Upper lobe of left lung (tissue), 6 donors: ENCODE measurements around the gene TSC22D1. TPM values are rescaled to one million over a fixed set of nuclear protein-coding genes. Genes with fewer than 3 reads are reported as not detected.

ENCODE experiments used
- ATAC-seq, 2 donors: fragments of 200-7000 bp; cut with Tn5 transposase; one replicate each; pipeline ENCODE4 v1.9.1; 2022; ENCODE audit warnings: mild to moderate bottlenecking in 2 of 2, moderate library complexity in 2 of 2; ENCODE audit not compliant: low FRiP score in 2 of 2
- DNase-seq, 2 donors: peaks; one replicate each; pipeline ENCODE4 v3.0.0-alpha.2; 2019 to 2020
- H3K27ac ChIP-seq, 4 donors: fragments of 200-600 bp; sonication (generic); one replicate each; pipeline ENCODE4 v1.5.1; 2016 to 2019
- H3K27me3 ChIP-seq, 4 donors: fragments of 200-600 bp; sonication (generic); one replicate each; pipeline ENCODE4 v1.5.1; 2017 to 2019
- H3K36me3 ChIP-seq, 4 donors: fragments of 200-600 bp; sonication (generic); one replicate each; pipeline ENCODE4 v1.5.1; 2016 to 2019
- H3K4me1 ChIP-seq, 4 donors: fragments of 200-600 bp; sonication (generic); one replicate each; pipeline ENCODE4 v1.5.1; 2018 to 2019
- H3K4me3 ChIP-seq, 4 donors: fragments of 200-600 bp; sonication (generic); one replicate each; pipeline ENCODE4 v1.5.1; 2017 to 2019; ENCODE audit warnings: mild to moderate bottlenecking in 2 of 4, moderate library complexity in 1 of 4
- H3K9me3 ChIP-seq, 4 donors: fragments of 200-600 bp; sonication (generic); one replicate each; pipeline ENCODE4 v1.5.1; 2018 to 2019
- CTCF ChIP-seq, 6 experiments: fragments of 450-650 bp in 4 of 6; fragments of 200-600 bp in 2 of 6; sonication (generic) in 2 of 6; IDR thresholded peaks; one replicate each; pipeline ENCODE4 v1.5.1; 2016 to 2019; ENCODE audit warnings: antibody characterized with exemption in 6 of 6
- EP300 ChIP-seq, 4 donors: sonication (generic); formaldehyde crosslinking; IDR thresholded peaks; one replicate each; pipeline ENCODE4 v1.5.1; 2017; ENCODE audit warnings: antibody characterized with exemption in 4 of 4, control low read depth in 2 of 4
- POLR2A ChIP-seq, 4 donors: fragments of 450-650 bp; IDR thresholded peaks; one replicate each; pipeline ENCODE4 v1.5.1; 2016 to 2017; ENCODE audit warnings: antibody characterized with exemption in 4 of 4, mild to moderate bottlenecking in 2 of 4
- POLR2AphosphoS5 ChIP-seq, 2 donors: sonication (generic); formaldehyde crosslinking; IDR thresholded peaks; one replicate each; pipeline ENCODE4 v1.5.1; 2017; ENCODE audit warnings: antibody characterized with exemption in 2 of 2
- WGBS, 2 donors: methylation state at CpG; one replicate each; pipeline ENCODE4 v1.1.5; 2017 to 2018; 5-methylcytosine and 5-hydroxymethylcytosine counted together
- total RNA-seq, 6 donors: library from RNA; depleted of rRNA in 4 of 6; stranded (reverse); fragments of >200 nt in 4 of 6; gene quantifications; one replicate each; pipeline versions ENCODE4 v1.1.0 to v1.2.1, GENCODE V29; 2016 to 2021
- donor health status: DM: no; HTN: no; CAD: no; lungs with moderate emphysema.
- donor health status: DM: no; HTN: yes; CAD: no; lungs with severe emphysema.

TSC22D1 gene
- total RNA-seq, 6 donors from 2014 or later: 66.0 to 158 (median 115) TPM

- DNase-seq (no peak), ATAC-seq (no peak)
- no peak for TF ChIP-seq POLR2A (IDR thresholded peaks at IDR 0.05)
- TF ChIP-seq EP300 (IDR thresholded peaks at IDR 0.05): no peak
- TF ChIP-seq POLR2AphosphoS5 (IDR thresholded peaks at IDR 0.05): no peak
- TF ChIP-seq CTCF (IDR thresholded peaks at IDR 0.05): no peak
- Histone ChIP-seq H3K4me3 (no peak overlapping the region), H3K4me1 (peaks cover 3 to 10% (median 8%) of the 10 kb centered on the region in 4 donors), H3K36me3 (no peaks in the 10 kb centered on the region), H3K9me3 (no peaks in the 10 kb centered on the region), H3K27me3 (no peaks in the 10 kb centered on the region), H3K27ac (no peak overlapping the region)
- WGBS, 2 donors: 79 to 100% methylated on average over 2 of the region's 2 CpGs
These were observed 174.6 kb downstream of the TSC22D1 start for GRCh38 chr13:44401577-44401976.

GRCh38 chr13:44400736-44401135 is 175.4 kb downstream of the TSC22D1 start:
- no peak overlapping the region for H3K4me3 ChIP-seq
- peaks cover 2 to 8% (median 3%) of the 10 kb centered on the region in 4 donors for H3K4me1 ChIP-seq
- TF ChIP-seq POLR2A (IDR thresholded peaks at IDR 0.05) (no peak), CTCF (IDR thresholded peaks at IDR 0.05) (no peak), POLR2AphosphoS5 (IDR thresholded peaks at IDR 0.05) (no peak), EP300 (IDR thresholded peaks at IDR 0.05) (no peak)
- no peak for DNase-seq
- no peaks in the 10 kb centered on the region for H3K27me3 ChIP-seq
- no peaks in the 10 kb centered on the region for H3K9me3 ChIP-seq
- no peaks in the 10 kb centered on the region for H3K36me3 ChIP-seq
- ATAC-seq: no peak
- no peak overlapping the region for H3K27ac ChIP-seq

GRCh38 chr13:44399074-44399473 is 177.1 kb downstream of the TSC22D1 start:
- TF ChIP-seq POLR2AphosphoS5 (IDR thresholded peaks at IDR 0.05): no peak
- no peak for TF ChIP-seq POLR2A (IDR thresholded peaks at IDR 0.05)
- TF ChIP-seq EP300 (IDR thresholded peaks at IDR 0.05): no peak
- no peak for TF ChIP-seq CTCF (IDR thresholded peaks at IDR 0.05)
- Histone ChIP-seq H3K4me3 (no peak overlapping the region), H3K27me3 (no peaks in the 10 kb centered on the region), H3K9me3 (no peaks in the 10 kb centered on the region), H3K36me3 (no peaks in the 10 kb centered on the region), H3K27ac (no peak overlapping the region), H3K4me1 (peaks cover 0 to 8% (median 2%) of the 10 kb centered on the region in 4 donors)
- DNase-seq: no peak
- ATAC-seq: no peak
- 91 to 96% methylated on average over 3 of the region's 3 CpGs for WGBS, 2 donors

- TF ChIP-seq POLR2A (IDR thresholded peaks at IDR 0.05): no peak
- TF ChIP-seq EP300 (IDR thresholded peaks at IDR 0.05): no peak
- TF ChIP-seq POLR2AphosphoS5 (IDR thresholded peaks at IDR 0.05): no peak
- TF ChIP-seq CTCF (IDR thresholded peaks at IDR 0.05): no peak
- ATAC-seq: no peak
- 87 to 96% methylated on average over 3 of the region's 3 CpGs for WGBS, 2 donors
- no peak for DNase-seq
- Histone ChIP-seq H3K36me3 (no peaks in the 10 kb centered on the region), H3K4me1 (peaks cover 0 to 5% (median 2%) of the 10 kb centered on the region in 4 donors), H3K9me3 (no peaks in the 10 kb centered on the region), H3K27ac (no peak overlapping the region), H3K27me3 (no peaks in the 10 kb centered on the region), H3K4me3 (no peak overlapping the region)
These were observed 177.5 kb downstream of the TSC22D1 start for GRCh38 chr13:44398606-44399005.

- DNase-seq: no peak
These were observed 178.3 kb downstream of the TSC22D1 start for GRCh38 chr13:44397766-44398223.

More at GRCh38 chr13:44397766-44398223, 178.3 kb downstream of the TSC22D1 start:
- WGBS, 2 donors: 82 to 83% methylated on average over 3 of the region's 3 CpGs
- Histone ChIP-seq H3K36me3 (no peaks in the 10 kb centered on the region), H3K4me1 (peaks cover 0 to 4% (median 1%) of the 10 kb centered on the region in 4 donors), H3K27ac (peak overlapping the region in 2 of 4 donors; percentile 2 to 33), H3K9me3 (no peaks in the 10 kb centered on the region), H3K27me3 (no peaks in the 10 kb centered on the region), H3K4me3 (no peak overlapping the region)
- no peak for ATAC-seq
- TF ChIP-seq POLR2A (IDR thresholded peaks at IDR 0.05) (no peak), CTCF (IDR thresholded peaks at IDR 0.05) (no peak), POLR2AphosphoS5 (IDR thresholded peaks at IDR 0.05) (no peak), EP300 (IDR thresholded peaks at IDR 0.05) (no peak)
